HK-2 (cell line): Measurements from ENCODE around the gene IPO9.
A peak's percentile ranks its signal among the peaks of the same experiment; 100 is the strongest.

Source experiments
- DNase-seq: peaks from one replicate; pipeline ENCODE4 v3.0.0-alpha.2; 2018; ENCODE audit not compliant: unreplicated experiment

Gene IPO9

GRCh38 chr1:201905234-201905890 lies 76.4 kb downstream of the IPO9 start:
- no peak for DNase-seq

GRCh38 chr1:201906336-201906735 lies 77.4 kb downstream of the IPO9 start:
- no peak for DNase-seq

- no peak for DNase-seq
Observed at GRCh38 chr1:201907621-201908020, 78.7 kb downstream of the IPO9 start.

GRCh38 chr1:201911826-201912571 lies 83.0 kb downstream of the IPO9 start:
- no peak for DNase-seq

GRCh38 chr1:201912832-201913231 lies 83.9 kb downstream of the IPO9 start:
- DNase-seq, result no peak

GRCh38 chr1:201914456-201915235 lies 85.7 kb downstream of the IPO9 start:
- DNase-seq, result no peak

- DNase-seq, result peak; percentile 42
Observed at GRCh38 chr1:201916649-201917249, 87.8 kb downstream of the IPO9 start.

- DNase-seq, result no peak
Observed at GRCh38 chr1:201917362-201918033, 88.5 kb downstream of the IPO9 start.

- DNase-seq, result no peak
Observed at GRCh38 chr1:201918343-201918742, 89.4 kb downstream of the IPO9 start.

GRCh38 chr1:201921952-201922558 lies 93.1 kb downstream of the IPO9 start:
- no peak for DNase-seq

- DNase-seq, result no peak
Observed at GRCh38 chr1:201925301-201925567, 96.3 kb downstream of the IPO9 start.

- DNase-seq, result no peak
Observed at GRCh38 chr1:201925981-201926645, 97.2 kb downstream of the IPO9 start.

GRCh38 chr1:201928266-201928665 lies 99.3 kb downstream of the IPO9 start:
- DNase-seq, result no peak

GRCh38 chr1:201930137-201930536 lies 101.2 kb downstream of the IPO9 start:
- DNase-seq, result no peak

GRCh38 chr1:201930803-201931202 lies 101.8 kb downstream of the IPO9 start:
- no peak for DNase-seq
